ENCODE data around the gene UQCRH.
A peak's percentile ranks its signal among the peaks of the same experiment; 100 is the strongest.
"Not testable (repeated sequence)": the region's sequence is repeated elsewhere in the genome, so short reads cannot be mapped to it uniquely, and the experiment has no call there.

Gene UQCRH

DNA sequence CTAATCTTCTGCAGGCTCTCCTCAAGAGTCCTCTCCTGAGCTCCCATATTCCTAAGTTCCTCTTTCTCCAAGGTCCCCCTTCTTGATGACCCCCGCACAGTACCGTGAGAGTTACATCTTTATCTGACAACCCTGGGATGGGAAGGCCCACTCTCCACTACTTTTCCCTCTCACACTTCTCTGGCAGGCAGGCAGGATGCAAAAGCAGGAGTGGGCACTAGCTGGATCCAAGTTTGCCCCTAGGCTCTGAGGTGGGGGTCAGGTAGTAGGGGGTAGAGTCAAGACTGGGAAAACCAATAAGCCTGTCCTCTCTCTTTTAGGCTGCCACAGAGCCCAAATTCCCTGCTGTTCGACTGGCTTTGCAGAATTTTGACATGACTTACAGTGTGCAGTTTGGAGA is 41.0 kb downstream of the UQCRH start:
- no peaks in the 10 kb centered on the region for H3K27me3 Mint-ChIP-seq (ENCODE audit: low read depth, poor library complexity)
- no peak overlapping the region for H3K4me3 Mint-ChIP-seq
- no peaks in the 10 kb centered on the region for H3K9me3 Mint-ChIP-seq
- TF ChIP-seq, protein P1, sequence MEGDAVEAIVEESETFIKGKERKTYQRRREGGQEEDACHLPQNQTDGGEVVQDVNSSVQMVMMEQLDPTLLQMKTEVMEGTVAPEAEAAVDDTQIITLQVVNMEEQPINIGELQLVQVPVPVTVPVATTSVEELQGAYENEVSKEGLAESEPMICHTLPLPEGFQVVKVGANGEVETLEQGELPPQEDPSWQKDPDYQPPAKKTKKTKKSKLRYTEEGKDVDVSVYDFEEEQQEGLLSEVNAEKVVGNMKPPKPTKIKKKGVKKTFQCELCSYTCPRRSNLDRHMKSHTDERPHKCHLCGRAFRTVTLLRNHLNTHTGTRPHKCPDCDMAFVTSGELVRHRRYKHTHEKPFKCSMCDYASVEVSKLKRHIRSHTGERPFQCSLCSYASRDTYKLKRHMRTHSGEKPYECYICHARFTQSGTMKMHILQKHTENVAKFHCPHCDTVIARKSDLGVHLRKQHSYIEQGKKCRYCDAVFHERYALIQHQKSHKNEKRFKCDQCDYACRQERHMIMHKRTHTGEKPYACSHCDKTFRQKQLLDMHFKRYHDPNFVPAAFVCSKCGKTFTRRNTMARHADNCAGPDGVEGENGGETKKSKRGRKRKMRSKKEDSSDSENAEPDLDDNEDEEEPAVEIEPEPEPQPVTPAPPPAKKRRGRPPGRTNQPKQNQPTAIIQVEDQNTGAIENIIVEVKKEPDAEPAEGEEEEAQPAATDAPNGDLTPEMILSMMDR (IDR thresholded peaks at IDR 0.05) = no peak
- H3K27ac Mint-ChIP-seq = peak overlapping the region; percentile 62
- H3K4me1 Mint-ChIP-seq = peaks cover 48% of the 10 kb centered on the region
- DNase-seq = no peak
- H3K36me3 Mint-ChIP-seq (ENCODE audit: low read depth) = peaks cover 51% of the 10 kb centered on the region

DNA sequence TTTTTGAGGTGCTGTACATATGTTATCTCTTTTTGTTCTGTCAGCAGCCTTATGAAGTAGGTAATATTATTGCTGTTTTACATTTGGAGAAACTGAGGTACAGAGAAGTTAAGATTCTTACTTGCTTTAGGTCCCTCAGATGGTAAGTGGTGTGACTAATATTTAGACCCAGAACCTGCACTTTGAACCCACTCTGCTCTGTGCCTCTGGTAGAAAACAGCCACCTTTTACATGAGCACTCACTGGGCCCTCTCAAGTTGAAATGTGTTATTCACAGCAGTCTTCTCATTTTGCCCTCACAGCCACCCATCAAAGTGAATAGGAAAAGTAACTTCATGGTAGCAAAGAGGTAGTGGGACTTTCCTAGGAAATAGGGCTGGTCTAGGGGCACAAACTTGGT is 41.8 kb downstream of the UQCRH start:
- Mint-ChIP-seq H3K27ac (peak overlapping the region; percentile 64), H3K9me3 (no peaks in the 10 kb centered on the region), H3K36me3 (ENCODE audit: low read depth) (peaks cover 59% of the 10 kb centered on the region), H3K4me3 (no peak overlapping the region), H3K27me3 (ENCODE audit: low read depth, poor library complexity) (no peaks in the 10 kb centered on the region), H3K4me1 (peaks cover 43% of the 10 kb centered on the region)
- TF ChIP-seq, protein P1 (IDR thresholded peaks at IDR 0.05) = no peak
- DNase-seq = no peak

DNA sequence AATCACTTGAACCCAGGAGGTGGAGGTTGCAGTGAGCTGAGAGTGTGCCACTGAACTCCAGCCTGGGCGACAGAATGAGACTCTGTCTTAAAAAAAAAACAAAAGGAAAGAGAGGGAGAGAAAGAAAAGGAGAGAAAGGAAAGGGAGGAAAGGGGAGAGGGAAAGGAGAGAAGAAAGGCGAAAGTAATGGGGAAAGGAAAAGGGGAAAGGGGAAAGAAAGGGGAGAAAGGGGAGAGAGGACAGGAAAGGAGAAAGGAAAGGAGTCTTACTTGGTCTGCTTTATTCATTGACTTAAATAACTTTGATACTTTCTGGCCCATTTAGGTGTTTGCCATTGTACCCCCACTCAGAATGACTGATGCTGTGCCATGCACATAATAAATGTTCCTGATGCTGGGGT is 48.9 kb downstream of the UQCRH start:
- no peak for DNase-seq
- Mint-ChIP-seq H3K9me3 (no peaks in the 10 kb centered on the region), H3K4me1 (peaks cover 4% of the 10 kb centered on the region), H3K36me3 (ENCODE audit: low read depth) (peaks cover 76% of the 10 kb centered on the region), H3K4me3 (no peak overlapping the region), H3K27ac (no peak overlapping the region), H3K27me3 (ENCODE audit: low read depth, poor library complexity) (no peaks in the 10 kb centered on the region)
- TF ChIP-seq, protein P1 (IDR thresholded peaks at IDR 0.05) = no peak

DNA sequence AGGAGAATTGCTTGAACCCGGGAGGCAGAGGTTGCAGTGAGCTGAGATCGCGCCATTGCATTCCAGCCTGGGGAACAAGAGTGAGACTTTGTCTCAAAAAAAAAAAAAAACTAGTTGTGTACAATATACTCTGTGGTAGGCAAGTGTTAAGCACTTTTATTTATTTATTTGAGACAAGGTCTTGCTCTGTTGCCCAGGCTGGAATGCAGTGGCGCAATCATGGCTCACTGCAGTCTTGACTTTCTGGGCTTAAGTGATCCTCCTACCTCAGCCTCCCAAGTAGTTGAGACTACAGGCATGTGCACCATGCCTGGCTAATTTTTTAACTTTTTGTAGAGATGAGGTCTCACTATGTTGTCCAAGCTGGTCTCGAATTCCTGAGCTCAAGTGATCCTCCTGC is 52.4 kb downstream of the UQCRH start:
- not testable (repeated sequence) for DNase-seq; H3K4me3 Mint-ChIP-seq; H3K27me3 Mint-ChIP-seq (ENCODE audit: low read depth, poor library complexity); H3K9me3 Mint-ChIP-seq; H3K27ac Mint-ChIP-seq; H3K4me1 Mint-ChIP-seq
- H3K36me3 Mint-ChIP-seq (ENCODE audit: low read depth) = peaks cover 72% of the 10 kb centered on the region

DNA sequence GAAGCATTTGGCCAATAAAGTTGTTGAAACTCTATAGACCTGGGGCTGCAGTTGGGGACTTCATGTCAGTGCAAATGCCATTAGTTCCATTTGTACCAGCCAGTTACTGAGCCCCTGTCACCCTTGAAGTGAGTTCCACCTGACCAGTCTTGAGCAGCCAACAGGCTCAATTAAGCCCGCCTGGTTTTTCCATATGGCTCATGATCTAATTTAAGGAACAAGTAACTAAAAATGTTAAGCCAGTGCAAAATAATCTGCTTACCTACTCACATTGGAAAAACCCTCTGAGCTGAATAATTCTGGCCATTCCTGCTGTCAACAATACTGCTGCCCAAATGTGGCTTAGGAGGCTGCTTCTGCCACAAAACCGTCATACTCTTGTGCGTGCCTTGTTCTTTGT is 58.7 kb downstream of the UQCRH start:
- H3K4me1 Mint-ChIP-seq = no peaks in the 10 kb centered on the region
- DNase-seq = no peak
- H3K27me3 Mint-ChIP-seq (ENCODE audit: low read depth, poor library complexity) = peaks cover 3% of the 10 kb centered on the region
- no peak overlapping the region for H3K4me3 Mint-ChIP-seq
- TF ChIP-seq, protein P1 (IDR thresholded peaks at IDR 0.05) = no peak
- peaks cover 58% of the 10 kb centered on the region for H3K36me3 Mint-ChIP-seq (ENCODE audit: low read depth)
- peak overlapping the region; percentile 95 for H3K27ac Mint-ChIP-seq
- H3K9me3 Mint-ChIP-seq = no peaks in the 10 kb centered on the region

DNA sequence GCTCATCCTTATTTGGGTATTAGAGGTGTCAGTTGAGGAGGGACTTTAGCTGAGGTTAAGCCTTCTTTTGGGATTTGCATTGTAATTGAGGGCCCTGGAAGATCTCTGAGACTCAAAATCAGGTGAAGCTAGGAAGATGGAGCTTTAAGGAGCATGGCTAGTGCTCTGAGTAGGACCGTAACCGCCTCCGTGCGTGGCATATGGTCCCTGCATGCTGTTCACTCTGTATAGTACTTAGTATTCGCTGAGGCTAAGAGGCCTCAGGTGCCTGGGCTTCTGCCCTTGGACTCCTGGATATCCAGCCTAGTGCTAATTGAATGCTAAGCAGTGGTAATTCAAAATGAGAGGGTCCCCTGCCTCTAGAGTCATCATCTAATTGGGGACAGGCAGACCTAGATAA is 59.6 kb downstream of the UQCRH start:
- no peaks in the 10 kb centered on the region for H3K4me1 Mint-ChIP-seq
- H3K27ac Mint-ChIP-seq = peak overlapping the region; percentile 21
- H3K36me3 Mint-ChIP-seq (ENCODE audit: low read depth) = peaks cover 59% of the 10 kb centered on the region
- no peak for DNase-seq
- H3K4me3 Mint-ChIP-seq = no peak overlapping the region
- H3K9me3 Mint-ChIP-seq = no peaks in the 10 kb centered on the region
- TF ChIP-seq, protein P1 (IDR thresholded peaks at IDR 0.05) = no peak
- H3K27me3 Mint-ChIP-seq (ENCODE audit: low read depth, poor library complexity) = peaks cover 3% of the 10 kb centered on the region
